Endodermal cell (in vitro differentiated cells): ENCODE measurements around the gene KRT33B. TPM values are rescaled to one million over a fixed set of nuclear protein-coding genes. Genes with fewer than 3 reads are reported as not detected.

Experiments
- DNase-seq: peaks from one replicate; pipeline ENCODE4 v3.0.0-alpha.2; 2017
- H3K27ac ChIP-seq: 2 replicates; pipeline ENCODE4 v1.5.1; 2013; ENCODE audit warnings: mild to moderate bottlenecking, low read depth, low read length, moderate library complexity
- H3K27me3 ChIP-seq: 2 replicates; pipeline ENCODE4 v1.6.1; 2013; ENCODE audit warnings: mild to moderate bottlenecking, low read length, moderate library complexity; ENCODE audit not compliant: insufficient read depth, control insufficient read depth, poor library complexity, severe bottlenecking
- H3K36me3 ChIP-seq: 2 replicates; pipeline ENCODE4 v1.7.0; 2013; ENCODE audit warnings: mild to moderate bottlenecking, low read length, moderate library complexity; ENCODE audit not compliant: control insufficient read depth, insufficient read depth
- H3K4me1 ChIP-seq: one replicate; pipeline ENCODE4 v1.7.0; 2013; ENCODE audit warnings: low read length; ENCODE audit not compliant: control insufficient read depth, insufficient read depth
- H3K4me3 ChIP-seq: 2 replicates; pipeline ENCODE4 v1.5.1; 2013; ENCODE audit warnings: mild to moderate bottlenecking, low read length, moderate library complexity
- H3K9ac ChIP-seq: 2 replicates; pipeline ENCODE4 v1.6.1; 2013; ENCODE audit warnings: mild to moderate bottlenecking, low read length, moderate library complexity; ENCODE audit not compliant: poor library complexity, severe bottlenecking; ENCODE audit errors: extremely low read depth
- H3K9me3 ChIP-seq: 2 replicates; pipeline ENCODE4 v1.6.1; 2013; ENCODE audit warnings: mild to moderate bottlenecking, low read length, moderate library complexity; ENCODE audit not compliant: control insufficient read depth
- H3K27ac Mint-ChIP-seq: 2 replicates; pipeline ENCODE4 v1.8.0; 2020; ENCODE audit warnings: mixed read lengths
- H3K27me3 Mint-ChIP-seq: 2 replicates; pipeline ENCODE4 v1.8.0; 2021; ENCODE audit warnings: mild to moderate bottlenecking, mixed read lengths; ENCODE audit not compliant: insufficient read depth
- H3K36me3 Mint-ChIP-seq: 2 replicates; pipeline ENCODE4 v1.8.0; 2020; ENCODE audit warnings: low read depth, mixed read lengths
- H3K4me1 Mint-ChIP-seq: 2 replicates; pipeline ENCODE4 v1.8.0; 2020; ENCODE audit warnings: mixed read lengths
- H3K4me3 Mint-ChIP-seq: 2 replicates; pipeline ENCODE4 v1.8.0; 2020; ENCODE audit warnings: mild to moderate bottlenecking, moderate library complexity, mixed read lengths
- H3K9me3 Mint-ChIP-seq: 2 replicates; pipeline ENCODE4 v1.8.0; 2020; ENCODE audit warnings: mild to moderate bottlenecking, mixed read lengths
- WGBS, 2 experiments: methylation state at CpG; one replicate each; pipeline versions ENCODE4 v1.1.5 to v1.1.7; 2013; ENCODE audit warnings: missing lambda C conversion rate in 2 of 2, mixed read lengths in 1 of 2; ENCODE audit not compliant: insufficient coverage in 1 of 2, insufficient read length in 1 of 2; 5-methylcytosine and 5-hydroxymethylcytosine counted together
- total RNA-seq, 2 donors: library from RNA; stranded (reverse); fragmentation: NEBNext Ultra II Directional in 1 of 2; extraction: Animal tissue kit (Norgen Biotek cat#: 25700) in 1 of 2; gene quantifications; 2 replicates in 1 of 2; 3 replicates in 1 of 2; pipeline ENCODE4 v1.2.1, GENCODE V29; 2021
- TF ChIP-seq, protein P1 (sequence below): fragments of 200-600 bp; sonication (generic); conservative IDR thresholded peaks from 2 replicates; pipeline ENCODE4 v1.5.0; 2021; ENCODE audit warnings: antibody characterized with exemption, mild to moderate bottlenecking

Gene KRT33B
- total RNA-seq, 2 donors from 2014 or later: not detected

DNA sequence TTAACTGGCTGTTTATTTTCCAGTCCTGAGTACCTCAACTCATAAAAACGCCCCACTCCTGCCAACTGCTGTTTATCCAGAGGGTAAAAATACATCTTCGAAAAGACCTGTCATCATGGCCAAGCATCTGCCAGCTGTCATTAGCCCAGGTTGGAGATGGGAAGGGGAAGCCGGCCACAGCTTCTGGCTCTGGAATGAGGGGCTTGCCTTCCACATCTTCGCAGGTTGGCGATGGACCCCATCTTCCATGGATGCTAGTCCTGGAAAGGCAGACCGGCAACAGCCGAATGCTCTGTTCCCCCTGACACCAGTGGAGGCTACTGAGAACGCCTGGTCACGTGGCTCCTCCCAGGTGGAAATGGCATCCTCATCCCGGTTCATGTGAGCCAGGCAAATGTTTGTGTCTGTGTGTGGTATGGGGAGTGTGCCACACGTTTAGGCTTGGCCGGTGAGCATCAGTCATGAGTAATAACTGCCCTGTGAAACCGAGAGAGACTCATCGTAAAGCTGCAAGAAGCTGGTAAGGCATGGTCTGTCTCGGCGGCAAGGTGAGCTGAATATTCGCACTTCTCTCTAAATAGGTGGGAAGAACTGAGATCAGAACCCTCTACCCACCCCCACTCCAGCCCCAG lies 53.7 kb downstream of the KRT33B start:
- Mint-ChIP-seq H3K4me3 (no peak overlapping the region), H3K36me3 (no peaks in the 10 kb centered on the region), H3K27me3 (peaks cover 12% of the 10 kb centered on the region), H3K4me1 (no peaks in the 10 kb centered on the region), H3K9me3 (peaks cover 11% of the 10 kb centered on the region), H3K27ac (peak overlapping the region; percentile 32)
- Histone ChIP-seq H3K4me1 (no peaks in the 10 kb centered on the region), H3K9ac (no peak overlapping the region), H3K9me3 (peaks cover 12% of the 10 kb centered on the region), H3K27ac (no peak overlapping the region), H3K4me3 (no peak overlapping the region), H3K36me3 (no peaks in the 10 kb centered on the region), H3K27me3 (peaks cover 8% of the 10 kb centered on the region)
- TF ChIP-seq, protein P1, sequence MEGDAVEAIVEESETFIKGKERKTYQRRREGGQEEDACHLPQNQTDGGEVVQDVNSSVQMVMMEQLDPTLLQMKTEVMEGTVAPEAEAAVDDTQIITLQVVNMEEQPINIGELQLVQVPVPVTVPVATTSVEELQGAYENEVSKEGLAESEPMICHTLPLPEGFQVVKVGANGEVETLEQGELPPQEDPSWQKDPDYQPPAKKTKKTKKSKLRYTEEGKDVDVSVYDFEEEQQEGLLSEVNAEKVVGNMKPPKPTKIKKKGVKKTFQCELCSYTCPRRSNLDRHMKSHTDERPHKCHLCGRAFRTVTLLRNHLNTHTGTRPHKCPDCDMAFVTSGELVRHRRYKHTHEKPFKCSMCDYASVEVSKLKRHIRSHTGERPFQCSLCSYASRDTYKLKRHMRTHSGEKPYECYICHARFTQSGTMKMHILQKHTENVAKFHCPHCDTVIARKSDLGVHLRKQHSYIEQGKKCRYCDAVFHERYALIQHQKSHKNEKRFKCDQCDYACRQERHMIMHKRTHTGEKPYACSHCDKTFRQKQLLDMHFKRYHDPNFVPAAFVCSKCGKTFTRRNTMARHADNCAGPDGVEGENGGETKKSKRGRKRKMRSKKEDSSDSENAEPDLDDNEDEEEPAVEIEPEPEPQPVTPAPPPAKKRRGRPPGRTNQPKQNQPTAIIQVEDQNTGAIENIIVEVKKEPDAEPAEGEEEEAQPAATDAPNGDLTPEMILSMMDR: no peak
- peak; percentile 43 for DNase-seq
- WGBS, 2 experiments: 86 to 96% methylated on average over 13 to 17 of the region's 17 CpGs

DNA sequence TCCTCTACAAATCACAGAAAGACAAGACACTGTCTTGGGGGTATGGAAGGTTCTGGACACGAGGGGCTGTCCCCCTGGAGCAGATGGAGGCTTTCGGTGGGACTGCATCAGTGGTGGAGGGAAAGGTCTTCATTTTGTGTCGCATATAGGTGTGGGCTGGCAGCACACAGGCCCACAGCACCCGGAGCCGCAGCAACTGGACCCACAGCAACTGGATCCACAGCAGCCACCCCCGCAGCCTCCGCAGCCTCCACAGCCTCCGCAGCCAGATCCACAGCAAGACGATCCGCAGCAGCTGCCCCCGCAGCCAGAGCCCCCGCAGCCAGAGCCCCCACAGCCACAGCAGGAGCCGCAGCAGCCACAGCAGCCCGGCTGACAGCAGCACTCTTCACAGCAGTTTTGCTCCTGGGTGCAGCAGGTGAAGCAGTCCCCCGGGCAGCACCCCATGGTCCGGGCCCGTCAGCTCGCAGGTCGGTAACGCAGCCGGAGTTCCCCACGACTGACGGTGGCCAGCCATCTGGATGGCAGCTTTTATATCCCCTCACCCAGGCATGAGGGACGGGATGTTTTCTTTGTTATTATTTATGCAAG lies 54.3 kb downstream of the KRT33B start, which contains the start of gene KRTAP17-1:
Gene KRTAP17-1, minus strand, starts transcription at position 507 of the 591 bp plus-strand sequence. Its CDS starts 60 bp downstream, at position 447.
- H3K27ac ChIP-seq: no peak within 1 kb of the TSS
- H3K36me3 ChIP-seq: no peaks in the 10 kb centered on the region
- no peaks in the 10 kb centered on the region for H3K4me1 ChIP-seq
- H3K4me3 Mint-ChIP-seq: no peak within 1 kb of the TSS
- no peaks in the 10 kb centered on the region for H3K4me1 Mint-ChIP-seq
- no peaks in the 10 kb centered on the region for H3K36me3 Mint-ChIP-seq
- peak within 1 kb of the TSS; percentile 32 for H3K27ac Mint-ChIP-seq
- H3K27me3 ChIP-seq: peaks cover 8% of the 10 kb centered on the region
- no peak for DNase-seq
- H3K9me3 ChIP-seq: peaks cover 12% of the 10 kb centered on the region
- no peak within 1 kb of the TSS for H3K9ac ChIP-seq
- TF ChIP-seq, protein P1: no peak
- 90 to 91% methylated on average over 18 to 24 of the region's 24 CpGs for WGBS, 2 experiments
- H3K27me3 Mint-ChIP-seq: peaks cover 12% of the 10 kb centered on the region
- peaks cover 10% of the 10 kb centered on the region for H3K9me3 Mint-ChIP-seq
- H3K4me3 ChIP-seq: no peak within 1 kb of the TSS

Other genes with a start within 250 kb of the KRT33B start
- gene KRTAP4-12, start 245.6 kb downstream of the KRT33B start, total RNA-seq: not detected
- gene KRTAP4-6, start 229.3 kb downstream of the KRT33B start, total RNA-seq: not detected
- not detected for gene KRTAP4-5, start 220.0 kb downstream of the KRT33B start, total RNA-seq
- not detected for gene KRTAP4-4, start 209.1 kb downstream of the KRT33B start, total RNA-seq
- not detected for gene KRTAP4-3, start 201.6 kb downstream of the KRT33B start, total RNA-seq
- not detected for gene KRTAP4-2, start 191.6 kb downstream of the KRT33B start, total RNA-seq
- not detected for gene KRTAP4-1, start 184.9 kb downstream of the KRT33B start, total RNA-seq
- not detected for gene KRTAP9-1, start 179.9 kb downstream of the KRT33B start, total RNA-seq
- gene KRTAP9-2, start 143.2 kb downstream of the KRT33B start, total RNA-seq: not detected
- not detected for gene KRTAP9-3, start 137.4 kb downstream of the KRT33B start, total RNA-seq
- not detected for gene KRTAP9-8, start 131.8 kb downstream of the KRT33B start, total RNA-seq
- not detected for gene KRTAP9-4, start 120.1 kb downstream of the KRT33B start, total RNA-seq
- not detected for gene KRTAP9-9, start 114.4 kb downstream of the KRT33B start, total RNA-seq
- gene KRTAP9-6, start 104.4 kb downstream of the KRT33B start, total RNA-seq: not detected
- gene KRTAP9-7, start 94.1 kb downstream of the KRT33B start, total RNA-seq: not detected
- gene KRTAP29-1, start 67.0 kb downstream of the KRT33B start, total RNA-seq: not detected
- not detected for gene KRTAP16-1, start 60.5 kb downstream of the KRT33B start, total RNA-seq
- under 1 TPM; 0.46 to 0.48 TPM for gene KRTAP17-1, start 54.1 kb downstream of the KRT33B start, total RNA-seq
- not detected for gene KRT33A, start 19.0 kb downstream of the KRT33B start, total RNA-seq
- gene KRT34, start 12.5 kb upstream of the KRT33B start, total RNA-seq: not detected
- gene KRT31, start 27.8 kb upstream of the KRT33B start, total RNA-seq: not detected
- not detected for gene KRT37, start 54.8 kb upstream of the KRT33B start, total RNA-seq
- not detected for gene KRT38, start 71.2 kb upstream of the KRT33B start, total RNA-seq
- gene KRT32, start 97.6 kb upstream of the KRT33B start, total RNA-seq: not detected
- not detected for gene KRT35, start 111.3 kb upstream of the KRT33B start, total RNA-seq
- gene KRT36, start 120.1 kb upstream of the KRT33B start, total RNA-seq: not detected
- gene KRT13, start 135.8 kb upstream of the KRT33B start, total RNA-seq: not detected
- gene KRT15, start 149.1 kb upstream of the KRT33B start, total RNA-seq: 1 to 10 TPM in 1 of 2 donors, under 1 TPM in 1; 0.95 to 1.2 TPM
- 1,000 to 10,000 TPM in 1 of 2 donors, 100 to 1,000 TPM in 1; 750 to 1,012 TPM for gene KRT19, start 158.5 kb upstream of the KRT33B start, total RNA-seq
- gene KRT9, start 202.2 kb upstream of the KRT33B start, total RNA-seq: not detected
- gene KRT14, start 217.1 kb upstream of the KRT33B start, total RNA-seq: not detected
- gene KRT16, start 243.0 kb upstream of the KRT33B start, total RNA-seq: not detected